Measurements from ENCODE around the gene DVL2. TPM values are rescaled to one million over a fixed set of nuclear protein-coding genes. Genes with fewer than 3 reads are reported as not detected.

The DVL2 gene
- total and polyA plus RNA-seq, 2 of the 13 experiments (the other 11 are each of a cell fraction or from before 2014, with no cell fraction given) = 5.7 to 38.2 TPM

- TF ChIP-seq AHDC1 (CRISPR knock-in tag; IDR thresholded peaks at IDR 0.05; ENCODE audit: borderline replicate concordance) (peak; percentile 48), ZNF281 (CRISPR knock-in tag; IDR thresholded peaks at IDR 0.05; ENCODE audit: borderline replicate concordance) (peak; percentile 97), CREBL2 (CRISPR knock-in tag; IDR thresholded peaks at IDR 0.05; ENCODE audit: borderline replicate concordance) (no peak), SATB2 (CRISPR knock-in tag; IDR thresholded peaks at IDR 0.05) (no peak; the same call in 1 of the 2 replicates), IRF1 (CRISPR knock-in tag; IDR thresholded peaks at IDR 0.05; ENCODE audit: low read depth) (no peak), ZUFSP (CRISPR knock-in tag; IDR thresholded peaks at IDR 0.05; ENCODE audit: borderline replicate concordance) (no peak), ZKSCAN5 (CRISPR knock-in tag; IDR thresholded peaks at IDR 0.05) (no peak), TOE1 (CRISPR knock-in tag; IDR thresholded peaks at IDR 0.05) (no peak), ZNF704 (CRISPR knock-in tag; IDR thresholded peaks at IDR 0.05; ENCODE audit: borderline replicate concordance) (no peak), ZNF709 (CRISPR knock-in tag; IDR thresholded peaks at IDR 0.05) (no peak), ZNF577 (CRISPR knock-in tag; IDR thresholded peaks at IDR 0.05; ENCODE audit: borderline replicate concordance, low read depth) (no peak), ONECUT2 (CRISPR knock-in tag; IDR thresholded peaks at IDR 0.05) (no peak)
These were observed 54.7 kb downstream of the DVL2 start, which contains the start of gene ASGR1 (continued) for GRCh38 chr17:7179317-7180254.

All from HepG2 (cell line).